G401.6 (cell line): ENCODE data around the gene TARP.
A peak's percentile ranks its signal among the peaks of the same experiment; 100 is the strongest.

Experiments used
- FAIRE-seq: peaks from 2 replicates; lab custom pipeline; 2012; peaks lifted over from hg19 to GRCh38; lab: Jason Lieb, UNC

TARP gene

DNA sequence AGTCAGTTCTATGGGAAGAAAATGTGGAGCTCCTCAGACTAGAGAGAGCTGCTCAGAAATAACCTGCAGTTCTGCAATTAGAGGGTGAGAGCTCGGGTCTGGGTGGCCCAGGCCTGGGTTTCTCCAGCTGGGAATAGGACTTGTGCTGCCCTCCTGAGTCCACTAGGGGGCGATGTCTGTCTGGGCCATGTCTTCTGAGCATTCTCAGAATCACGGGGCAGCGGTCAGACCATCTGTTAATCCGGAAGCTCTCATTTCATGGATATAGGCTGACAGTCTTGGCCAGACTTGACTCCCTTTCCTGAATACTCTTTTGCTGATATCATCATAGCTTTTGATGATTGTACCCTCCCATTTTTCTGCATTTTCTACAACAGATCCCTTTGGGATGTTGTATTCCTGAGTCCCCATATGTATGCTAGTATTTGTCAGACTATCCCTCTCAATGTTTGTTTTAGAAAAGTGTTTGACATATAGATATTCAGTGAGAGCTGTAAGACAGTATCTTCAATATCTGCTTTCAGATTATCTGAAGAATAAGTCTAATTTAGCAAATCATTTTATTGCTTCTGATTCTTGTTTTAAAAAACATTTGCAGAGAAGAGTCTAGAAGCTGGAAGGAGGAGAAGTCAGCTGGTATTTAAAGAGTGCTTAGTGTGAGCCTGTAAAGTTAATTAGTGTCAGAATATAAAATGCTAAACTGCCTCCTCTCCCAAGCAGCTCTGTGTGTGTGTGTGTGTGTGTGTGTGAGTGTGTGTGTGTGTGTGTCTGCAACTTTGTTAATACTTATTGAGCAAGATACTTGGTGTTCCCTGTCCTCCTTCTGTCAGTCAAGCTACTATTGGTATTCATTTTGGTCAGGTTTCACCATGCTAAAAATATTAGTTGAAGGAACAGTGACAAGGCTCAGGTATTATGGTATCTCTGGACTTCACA is 57.4 kb downstream of the TARP start:
- peak; percentile 11 for FAIRE-seq

DNA sequence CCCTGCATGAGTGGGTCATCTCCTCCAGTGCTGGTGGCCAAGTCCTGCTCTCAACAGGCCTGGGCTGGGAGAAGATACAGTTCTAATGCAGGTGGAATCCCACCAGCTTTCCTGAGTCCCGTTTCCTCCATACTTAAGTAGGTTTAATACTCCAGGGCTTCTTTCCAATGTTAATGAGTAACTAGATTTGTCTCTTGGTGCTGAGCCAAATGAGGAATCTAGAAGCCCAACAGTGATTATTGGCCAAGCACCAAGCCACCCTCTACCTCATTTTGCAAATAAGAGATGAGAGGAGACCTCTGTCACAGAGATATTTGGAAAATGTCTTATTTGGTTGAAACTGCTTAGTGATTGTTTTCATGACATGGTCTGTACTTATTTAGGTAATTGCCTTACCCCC is 58.3 kb downstream of the TARP start:
- FAIRE-seq, result no peak

DNA sequence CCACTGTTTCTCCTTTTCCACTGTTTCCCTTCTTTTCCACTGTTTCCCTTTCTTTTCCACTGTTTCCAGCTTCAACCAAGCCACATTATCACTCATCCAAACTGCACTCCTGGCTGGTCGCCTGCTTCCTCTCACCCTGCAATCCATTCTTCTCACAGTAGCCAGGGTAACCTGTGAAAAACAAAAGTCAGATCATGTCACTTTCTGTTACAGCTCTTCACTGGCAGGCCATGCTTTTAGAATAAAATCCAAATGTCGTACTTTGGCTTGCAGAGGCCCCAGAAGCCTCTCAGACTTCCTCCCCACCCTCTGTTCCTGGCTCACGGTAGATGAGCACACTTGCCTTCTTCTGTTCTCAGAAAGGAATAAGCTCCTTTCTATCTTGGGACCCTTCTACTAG is 61.5 kb downstream of the TARP start:
- no peak for FAIRE-seq

DNA sequence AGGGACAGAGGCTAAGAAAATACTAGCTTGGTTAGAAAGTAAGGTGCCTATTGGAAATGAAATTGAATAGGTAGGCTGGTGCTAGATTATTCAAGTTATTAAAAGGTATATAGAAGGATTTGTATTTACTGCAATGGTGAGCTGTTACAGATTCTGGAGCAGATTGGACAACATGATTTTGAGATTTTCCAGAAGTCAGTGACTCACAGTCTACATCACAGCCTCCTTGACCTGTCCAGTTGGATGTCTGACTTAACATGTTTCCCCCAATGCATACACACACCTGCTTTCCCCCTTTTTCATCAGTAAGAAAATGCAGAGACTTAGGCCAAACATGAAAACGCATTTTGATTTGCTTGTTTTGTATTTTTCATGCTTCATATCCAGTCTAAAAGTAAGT is 62.0 kb downstream of the TARP start:
- no peak for FAIRE-seq
